GM21528 (cell line): ENCODE measurements around the gene SOSTDC1.
"Not testable (repeated sequence)": the region's sequence is repeated elsewhere in the genome, so short reads cannot be mapped to it uniquely, and the experiment has no call there.

Experiments used
- ATAC-seq: cut with Tn5 transposase; IDR thresholded peaks from one replicate; pipeline ENCODE4 v1.9.1; 2021; ENCODE audit warnings: mild to moderate bottlenecking, moderate library complexity; ENCODE audit not compliant: unreplicated experiment, low FRiP score

Gene SOSTDC1

GRCh38 chr7:16465469-16466361 is at the start of gene SOSTDC1:
Gene SOSTDC1, minus strand, starts transcription at chr7:16465738. Its CDS starts 70 bp downstream, at chr7:16465668.
- ATAC-seq = no peak

GRCh38 chr7:16514729-16515128 is 49.2 kb upstream of the SOSTDC1 start:
- ATAC-seq = no peak

GRCh38 chr7:16514271-16514670 is 48.7 kb upstream of the SOSTDC1 start:
- ATAC-seq = no peak

DNA sequence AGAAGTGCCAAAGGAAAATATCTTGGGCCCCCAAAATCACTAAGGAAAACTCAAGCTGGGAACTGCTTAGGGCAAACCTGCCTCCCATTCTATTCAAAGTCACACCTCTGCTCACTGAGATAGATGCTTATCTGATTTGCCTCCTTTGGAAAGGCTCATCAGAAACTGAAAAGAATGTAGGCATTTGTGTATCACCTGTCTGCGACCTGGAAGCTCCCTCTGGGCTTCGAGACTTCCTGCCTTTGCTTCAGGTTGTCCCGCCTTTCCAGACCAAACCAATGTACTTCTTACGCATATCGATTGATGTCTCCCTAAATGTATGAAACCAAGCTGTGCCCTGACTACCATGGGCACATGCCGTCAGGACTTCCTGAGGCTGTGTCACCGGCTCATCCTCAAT is 46.6 kb upstream of the SOSTDC1 start:
- ATAC-seq = no peak

GRCh38 chr7:16511314-16511713 is 45.8 kb upstream of the SOSTDC1 start:
- no peak for ATAC-seq

- ATAC-seq = no peak
Measured at GRCh38 chr7:16509829-16510228, 44.3 kb upstream of the SOSTDC1 start.

- not testable (repeated sequence) for ATAC-seq
Measured at GRCh38 chr7:16506422-16506821, 40.9 kb upstream of the SOSTDC1 start.

GRCh38 chr7:16504019-16504418 is 38.5 kb upstream of the SOSTDC1 start:
- no peak for ATAC-seq

GRCh38 chr7:16502303-16502702 is 36.8 kb upstream of the SOSTDC1 start:
- no peak for ATAC-seq

DNA sequence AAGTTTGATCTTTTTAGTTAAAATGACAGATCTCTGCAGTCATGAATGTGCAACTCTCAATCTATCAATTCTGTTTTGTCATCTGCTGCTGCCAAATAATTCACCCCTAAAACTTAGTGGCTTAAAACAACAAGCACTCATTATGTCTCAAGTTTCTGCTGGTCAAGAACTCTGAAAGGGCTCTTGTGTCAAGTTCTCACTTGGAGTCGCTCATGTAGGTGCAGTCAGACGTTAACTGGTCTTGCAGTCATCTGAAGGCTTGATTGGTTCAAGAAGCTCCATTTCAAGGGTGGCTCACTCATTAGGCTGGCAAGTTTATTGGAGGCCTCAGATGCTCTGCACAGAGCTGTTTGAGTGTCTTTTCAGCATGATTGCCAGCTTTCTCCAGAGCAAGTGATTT is 32.6 kb upstream of the SOSTDC1 start:
- no peak for ATAC-seq

- ATAC-seq = no peak
Measured at GRCh38 chr7:16494955-16495719, 29.6 kb upstream of the SOSTDC1 start.

DNA sequence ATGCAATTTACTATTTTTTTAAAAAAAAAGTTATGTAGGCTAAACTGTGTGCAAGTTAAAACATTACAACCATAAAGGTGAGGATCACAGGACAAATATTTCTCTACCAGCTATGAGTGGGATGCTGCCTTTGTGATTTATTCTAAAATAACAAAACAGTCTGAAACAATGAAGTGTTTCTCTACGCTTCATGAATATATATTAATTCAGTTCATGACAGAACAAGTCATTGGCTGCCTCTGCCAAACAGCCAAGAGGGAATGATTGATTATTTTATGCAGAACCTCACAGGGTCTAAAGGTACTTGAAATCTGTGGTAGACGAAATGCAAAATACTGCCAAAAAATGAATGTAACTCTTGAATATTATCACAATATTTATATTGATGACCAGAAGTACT is 29.0 kb upstream of the SOSTDC1 start:
- ATAC-seq = no peak

GRCh38 chr7:16493266-16493665 is 27.7 kb upstream of the SOSTDC1 start:
- ATAC-seq = no peak

DNA sequence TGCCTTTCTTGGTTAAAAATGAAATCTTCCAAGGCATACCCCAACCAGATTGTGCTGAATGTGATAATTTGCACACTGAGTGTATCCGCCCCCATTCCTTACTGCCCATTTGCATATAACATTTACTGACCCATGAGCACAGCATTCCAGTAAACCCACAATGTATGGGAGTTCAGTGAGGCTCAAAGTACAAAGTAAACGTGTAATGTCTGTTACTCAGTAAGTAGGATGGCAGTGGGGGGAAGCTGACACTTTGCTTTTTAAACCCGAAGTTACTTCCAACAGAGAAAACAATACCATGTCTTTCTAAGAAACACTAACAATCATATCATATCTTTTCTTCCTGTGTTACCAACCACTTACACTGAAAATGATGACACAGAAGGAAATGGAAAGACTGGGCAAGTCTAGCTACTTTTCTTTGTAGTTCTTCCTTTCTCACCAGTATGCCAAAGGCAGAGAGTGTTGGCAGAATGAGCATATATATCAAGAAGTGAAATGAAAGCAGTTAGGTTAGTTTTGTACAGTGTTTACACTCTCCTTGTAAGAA is 27.1 kb upstream of the SOSTDC1 start:
- ATAC-seq = no peak

GRCh38 chr7:16491148-16491547 is 25.6 kb upstream of the SOSTDC1 start:
- no peak for ATAC-seq

DNA sequence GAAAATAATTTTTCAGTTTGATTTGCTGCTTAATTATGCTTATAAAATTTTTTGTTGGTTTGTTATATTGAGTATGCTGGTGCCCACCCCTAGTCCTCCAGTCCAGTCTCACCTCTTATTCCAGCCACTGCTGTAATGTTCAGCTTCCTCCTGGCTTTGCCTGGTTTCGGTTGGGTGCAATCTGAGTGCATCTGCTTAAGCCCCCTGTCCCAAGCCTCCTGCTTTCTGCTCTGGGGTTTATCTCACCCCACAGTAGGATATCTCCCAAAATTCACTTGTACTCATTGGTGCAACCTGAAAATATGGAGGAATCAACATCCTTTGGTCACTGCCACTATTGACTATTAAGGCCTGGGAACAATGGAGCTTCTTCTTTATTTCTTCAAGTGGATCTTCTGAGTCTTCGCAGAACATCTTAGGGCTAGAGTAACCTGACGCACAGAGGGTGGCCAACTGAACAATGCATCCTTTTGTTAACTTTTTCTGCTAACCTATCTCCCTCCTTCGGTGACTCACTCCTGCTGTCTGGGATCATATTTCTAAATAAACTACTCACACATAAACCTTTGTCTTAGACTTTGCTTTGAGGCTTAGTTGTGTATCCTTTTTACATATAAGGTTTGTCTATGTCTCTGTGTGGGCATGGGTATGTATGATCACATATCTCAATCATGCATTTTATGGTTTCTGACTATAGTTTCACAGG is 19.1 kb upstream of the SOSTDC1 start:
- no peak for ATAC-seq

DNA sequence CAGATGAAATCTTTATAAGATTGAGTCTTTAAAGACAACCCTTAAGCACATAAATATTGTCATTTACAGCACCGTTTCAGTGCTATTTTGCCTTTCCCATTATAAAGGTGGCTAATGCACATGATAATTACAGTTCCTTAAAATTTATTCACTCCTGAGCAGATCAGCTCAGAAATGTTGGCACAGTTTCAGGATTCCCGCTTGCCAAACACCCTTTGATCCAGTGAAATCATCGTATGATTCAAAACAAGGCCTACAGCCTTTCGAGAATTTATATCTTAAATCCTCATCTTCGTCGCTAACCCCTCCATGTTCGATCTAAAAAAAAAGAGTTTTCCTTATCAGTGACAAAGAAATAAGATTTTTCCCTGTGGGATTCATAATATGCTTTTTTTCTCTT is 14.1 kb upstream of the SOSTDC1 start:
- no peak for ATAC-seq

DNA sequence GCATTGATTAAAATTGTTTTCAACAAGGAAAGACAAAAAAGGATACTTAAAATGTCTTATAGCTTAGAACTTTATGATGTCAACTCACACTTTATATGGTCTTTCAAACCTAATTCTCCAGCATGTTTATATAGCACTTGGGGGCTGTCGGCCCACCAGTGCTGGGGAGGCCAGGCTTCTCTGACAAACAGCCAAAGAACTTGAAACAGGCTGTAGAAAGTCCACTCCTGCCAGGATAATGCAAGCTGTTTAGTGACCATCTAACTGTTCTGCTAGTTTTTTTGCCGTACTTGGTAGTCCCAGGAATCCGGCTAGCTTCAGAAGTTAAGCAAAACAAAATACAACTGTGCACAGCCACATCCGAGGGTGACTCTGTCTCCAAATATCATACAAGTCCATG is 13.6 kb upstream of the SOSTDC1 start:
- no peak for ATAC-seq

DNA sequence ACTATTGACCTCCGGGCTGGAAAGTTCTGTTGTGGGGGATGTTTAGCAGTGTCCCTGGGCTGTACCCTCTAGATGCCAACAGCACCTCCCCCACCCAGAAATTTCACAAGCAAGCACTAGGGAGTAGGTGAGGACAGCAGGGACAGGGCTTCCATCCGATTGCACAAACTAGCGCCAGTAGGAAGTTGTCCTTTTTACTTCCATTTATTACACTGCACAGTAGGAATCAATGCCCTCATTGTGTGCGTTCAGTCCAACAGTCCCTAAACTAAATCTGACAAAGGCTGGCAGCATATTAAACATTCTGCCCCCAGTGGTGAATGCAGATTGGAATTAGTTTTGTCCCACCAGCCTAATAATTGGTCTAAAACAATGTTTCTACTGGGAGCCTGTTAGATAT is 6.4 kb upstream of the SOSTDC1 start:
- no peak for ATAC-seq

GRCh38 chr7:16463949-16464715 is 1.4 kb downstream of the SOSTDC1 start:
- no peak for ATAC-seq
